ENCODE measurements around the gene TSHZ2.

DNA sequence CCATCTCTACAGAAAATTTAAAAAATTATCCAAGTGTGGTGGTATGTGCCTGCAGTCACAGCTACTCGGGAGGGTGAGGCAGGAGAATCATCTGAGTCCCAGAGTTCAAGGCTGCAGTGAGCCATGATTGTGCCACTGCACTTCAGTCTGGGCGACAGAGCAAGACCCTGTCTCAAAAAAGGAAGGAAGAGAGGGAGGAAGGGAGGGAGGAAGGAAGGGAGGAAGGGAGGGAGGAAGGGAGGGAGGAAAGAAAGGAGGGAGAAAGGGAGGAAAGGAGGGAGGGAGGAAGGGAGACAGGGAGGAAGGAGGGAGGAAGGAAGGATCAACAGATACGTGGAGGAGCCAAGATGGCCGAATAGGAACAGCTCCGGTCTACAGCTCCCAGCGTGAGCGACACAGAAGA lies 531.4 kb downstream of the TSHZ2 start:
- TF ChIP-seq, protein P1, sequence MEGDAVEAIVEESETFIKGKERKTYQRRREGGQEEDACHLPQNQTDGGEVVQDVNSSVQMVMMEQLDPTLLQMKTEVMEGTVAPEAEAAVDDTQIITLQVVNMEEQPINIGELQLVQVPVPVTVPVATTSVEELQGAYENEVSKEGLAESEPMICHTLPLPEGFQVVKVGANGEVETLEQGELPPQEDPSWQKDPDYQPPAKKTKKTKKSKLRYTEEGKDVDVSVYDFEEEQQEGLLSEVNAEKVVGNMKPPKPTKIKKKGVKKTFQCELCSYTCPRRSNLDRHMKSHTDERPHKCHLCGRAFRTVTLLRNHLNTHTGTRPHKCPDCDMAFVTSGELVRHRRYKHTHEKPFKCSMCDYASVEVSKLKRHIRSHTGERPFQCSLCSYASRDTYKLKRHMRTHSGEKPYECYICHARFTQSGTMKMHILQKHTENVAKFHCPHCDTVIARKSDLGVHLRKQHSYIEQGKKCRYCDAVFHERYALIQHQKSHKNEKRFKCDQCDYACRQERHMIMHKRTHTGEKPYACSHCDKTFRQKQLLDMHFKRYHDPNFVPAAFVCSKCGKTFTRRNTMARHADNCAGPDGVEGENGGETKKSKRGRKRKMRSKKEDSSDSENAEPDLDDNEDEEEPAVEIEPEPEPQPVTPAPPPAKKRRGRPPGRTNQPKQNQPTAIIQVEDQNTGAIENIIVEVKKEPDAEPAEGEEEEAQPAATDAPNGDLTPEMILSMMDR (IDR thresholded peaks at IDR 0.05): no peak
- TF ChIP-seq POLR2A (IDR thresholded peaks at IDR 0.05) (no peak), POLR2AphosphoS5 (IDR thresholded peaks at IDR 0.05) (no peak)

Data from breast epithelium (tissue), 3 donors.